Endometrium (tissue), 2 donors: Measurements from ENCODE around the gene TMC3.
"Not testable (repeated sequence)": the region's sequence is repeated elsewhere in the genome, so short reads cannot be mapped to it uniquely, and the experiment has no call there.

Experiments used
- FAIRE-seq: peaks from 2 replicates; lab custom pipeline; 2012; peaks lifted over from hg19 to GRCh38; lab: Jason Lieb, UNC
- donor health status: control.
- donor health status: control.

TMC3 gene

GRCh38 chr15:81373775-81374395, at the start of gene TMC3:
Gene TMC3, minus strand, starts transcription at chr15:81374213. Its CDS starts 136 bp downstream, at chr15:81374077.
- no peak for FAIRE-seq

- no peak for FAIRE-seq
Observed at GRCh38 chr15:81421461-81421860, 47.4 kb upstream of the TMC3 start.

- FAIRE-seq: no peak
Observed at GRCh38 chr15:81419332-81419943, 45.4 kb upstream of the TMC3 start.

GRCh38 chr15:81418891-81419290, 44.9 kb upstream of the TMC3 start:
- FAIRE-seq: no peak

- FAIRE-seq: no peak
Observed at GRCh38 chr15:81418444-81418843, 44.4 kb upstream of the TMC3 start.

GRCh38 chr15:81414274-81414968, 40.4 kb upstream of the TMC3 start:
- not testable (repeated sequence) for FAIRE-seq

GRCh38 chr15:81413851-81414250, 39.8 kb upstream of the TMC3 start:
- no peak for FAIRE-seq

- no peak for FAIRE-seq
Observed at GRCh38 chr15:81411969-81412633, 38.1 kb upstream of the TMC3 start.

- no peak for FAIRE-seq
Observed at GRCh38 chr15:81411051-81411450, 37.0 kb upstream of the TMC3 start.

- FAIRE-seq: peak; percentile 91
Observed at GRCh38 chr15:81410318-81410753, 36.3 kb upstream of the TMC3 start.

- no peak for FAIRE-seq
Observed at GRCh38 chr15:81407718-81408117, 33.7 kb upstream of the TMC3 start.

GRCh38 chr15:81407176-81407575, 33.2 kb upstream of the TMC3 start:
- FAIRE-seq: no peak

GRCh38 chr15:81400640-81401236, 26.7 kb upstream of the TMC3 start:
- FAIRE-seq: no peak

- FAIRE-seq: no peak
Observed at GRCh38 chr15:81398910-81399551, 25.0 kb upstream of the TMC3 start.

- FAIRE-seq: no peak
Observed at GRCh38 chr15:81398456-81398855, 24.4 kb upstream of the TMC3 start.

GRCh38 chr15:81394603-81395002, 20.6 kb upstream of the TMC3 start:
- FAIRE-seq: no peak

- no peak for FAIRE-seq
Observed at GRCh38 chr15:81391657-81392056, 17.6 kb upstream of the TMC3 start.

- FAIRE-seq: no peak
Observed at GRCh38 chr15:81388436-81388770, 14.4 kb upstream of the TMC3 start.

- no peak for FAIRE-seq
Observed at GRCh38 chr15:81387621-81388435, 13.8 kb upstream of the TMC3 start.

- no peak for FAIRE-seq
Observed at GRCh38 chr15:81386947-81387346, 12.9 kb upstream of the TMC3 start.

GRCh38 chr15:81385721-81386076, 11.7 kb upstream of the TMC3 start:
- no peak for FAIRE-seq
